K562 (cell line): ENCODE results near the gene CHD5.

Experiments
- HCFC1 ChIP-seq: IDR thresholded peaks from 2 replicates; pipeline ENCODE4 v1.6.1; 2012; ENCODE audit warnings: low read depth, low read length, improper control_type of control experiment
- HNRNPH1 ChIP-seq: fragments of 200-400 bp; formaldehyde crosslinking; optimal IDR thresholded peaks from 2 replicates; pipeline ENCODE3; 2017; ENCODE audit warnings: low read depth, mild to moderate bottlenecking, low read length, moderate library complexity
- POLR2A ChIP-seq: fragments of 450-650 bp; conservative IDR thresholded peaks from 2 replicates; pipeline ENCODE4 v1.6.1; 2016
- SRF ChIP-seq, 2 experiments: fragments of 250-450, 450-650 bp in 1 of 2; sonication (Bioruptor Pico) in 1 of 2; sonication (generic) in 1 of 2; formaldehyde crosslinking; IDR thresholded peaks; 2 replicates each; pipeline versions ENCODE4 v1.5.0 to v1.5.1; 2020 to 2022; ENCODE audit warnings: mild to moderate bottlenecking in 1 of 2, missing genetic modification reagents in 1 of 2
- ZFP1 ChIP-seq: fragments of 450-650 bp; formaldehyde crosslinking; IDR thresholded peaks from 2 replicates; pipeline ENCODE4 v1.4.0; 2020; ENCODE audit warnings: mild to moderate bottlenecking, mixed read lengths
- TF ChIP-seq, protein P1 (sequence below): fragments of 450-650 bp; formaldehyde crosslinking; IDR thresholded peaks from 2 replicates; pipeline ENCODE4 v1.4.0; 2020; ENCODE audit warnings: mild to moderate bottlenecking, mixed read lengths
- TF ChIP-seq, protein P2 (sequence below): sonication (generic); formaldehyde crosslinking; IDR thresholded peaks from 2 replicates; pipeline ENCODE4 v1.9.0; 2022; ENCODE audit warnings: mild to moderate bottlenecking, missing genetic modification reagents

DNA sequence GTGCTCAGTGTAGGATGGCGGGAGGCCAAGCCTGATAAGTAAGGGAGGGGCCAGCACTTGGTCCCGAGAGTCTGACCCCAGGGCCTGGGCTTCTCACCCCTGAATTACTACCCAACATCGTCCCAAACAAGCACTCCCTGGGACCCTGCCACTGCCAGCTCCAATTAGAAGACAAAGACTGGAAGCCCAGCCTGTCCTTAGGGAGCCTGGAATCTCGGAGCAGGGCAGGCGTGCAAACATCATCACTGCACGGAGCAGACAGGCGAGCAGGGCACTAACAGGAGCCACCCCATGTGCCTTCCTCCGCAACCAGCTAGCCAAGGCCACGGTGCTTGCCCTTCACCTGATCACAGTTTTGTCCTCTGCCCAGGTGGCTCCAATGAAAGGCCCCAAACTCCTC lies 111.2 kb downstream of the CHD5 start:
- TF ChIP-seq, protein P1, sequence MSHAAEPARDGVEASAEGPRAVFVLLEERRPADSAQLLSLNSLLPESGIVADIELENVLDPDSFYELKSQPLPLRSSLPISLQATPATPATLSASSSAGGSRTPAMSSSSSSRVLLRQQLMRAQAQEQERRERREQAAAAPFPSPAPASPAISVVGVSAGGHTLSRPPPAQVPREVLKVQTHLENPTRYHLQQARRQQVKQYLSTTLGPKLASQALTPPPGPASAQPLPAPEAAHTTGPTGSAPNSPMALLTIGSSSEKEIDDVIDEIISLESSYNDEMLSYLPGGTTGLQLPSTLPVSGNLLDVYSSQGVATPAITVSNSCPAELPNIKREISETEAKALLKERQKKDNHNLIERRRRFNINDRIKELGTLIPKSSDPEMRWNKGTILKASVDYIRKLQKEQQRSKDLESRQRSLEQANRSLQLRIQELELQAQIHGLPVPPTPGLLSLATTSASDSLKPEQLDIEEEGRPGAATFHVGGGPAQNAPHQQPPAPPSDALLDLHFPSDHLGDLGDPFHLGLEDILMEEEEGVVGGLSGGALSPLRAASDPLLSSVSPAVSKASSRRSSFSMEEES (CRISPR knock-in tag) = no peak
- TF ChIP-seq HCFC1 = no peak
- TF ChIP-seq ZFP1 (CRISPR knock-in tag) = no peak
- no peak for TF ChIP-seq SRF (CRISPR knock-in tag; IDR thresholded peaks at IDR 0.05)
- TF ChIP-seq POLR2A = no peak
- TF ChIP-seq HNRNPH1 = no peak
- TF ChIP-seq, protein P2, sequence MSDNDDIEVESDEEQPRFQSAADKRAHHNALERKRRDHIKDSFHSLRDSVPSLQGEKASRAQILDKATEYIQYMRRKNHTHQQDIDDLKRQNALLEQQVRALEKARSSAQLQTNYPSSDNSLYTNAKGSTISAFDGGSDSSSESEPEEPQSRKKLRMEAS = no peak
